Prostate gland (tissue), 2 donors: ENCODE data around the gene TBKBP1. TPM values are rescaled to one million over a fixed set of nuclear protein-coding genes. Genes with fewer than 3 reads are reported as not detected.

Experiments used
- DNase-seq: peaks from one replicate; pipeline ENCODE4 v3.0.0-alpha.2; 2019; ENCODE audit warnings: low spot score
- H3K27ac ChIP-seq, 2 donors: fragments of 200-600 bp; sonication (generic); 2 replicates each; pipeline ENCODE4 v1.5.1; 2017 to 2019
- H3K27me3 ChIP-seq: fragments of 200-600 bp; sonication (generic); replicated peaks from 2 replicates; pipeline ENCODE4 v1.5.1; 2019; ENCODE audit not compliant: insufficient read depth
- H3K36me3 ChIP-seq, 2 donors: fragments of 200-600 bp; sonication (generic); 1 replicate in 1 of 2; 2 replicates in 1 of 2; pipeline versions ENCODE4 v1.5.1 to v1.8.1; 2017 to 2019
- H3K4me1 ChIP-seq: fragments of 200-600 bp; sonication (generic); replicated peaks from 2 replicates; pipeline ENCODE4 v1.5.1; 2019
- H3K4me3 ChIP-seq, 2 donors: fragments of 200-600 bp; sonication (generic); 2 replicates each; pipeline ENCODE4 v1.5.1; 2017 to 2019
- H3K9me3 ChIP-seq: fragments of 200-600 bp; sonication (generic); 2 replicates; pipeline ENCODE4 v1.5.1; 2017
- CTCF ChIP-seq, 4 experiments: fragments of 200-600 bp in 2 of 4; fragments of 450-650 bp in 2 of 4; sonication (generic) in 2 of 4; IDR thresholded peaks; 1 replicate in 3 of 4; 2 replicates in 1 of 4; pipeline ENCODE4 v1.5.1; 2016 to 2019; ENCODE audit warnings: antibody characterized with exemption in 4 of 4, mild to moderate bottlenecking in 2 of 4, moderate library complexity in 2 of 4
- POLR2A ChIP-seq: fragments of 450-650 bp; IDR thresholded peaks from one replicate; pipeline ENCODE4 v1.6.1; 2016; ENCODE audit warnings: antibody characterized with exemption, mild to moderate bottlenecking
- POLR2AphosphoS5 ChIP-seq: sonication (generic); formaldehyde crosslinking; IDR thresholded peaks from one replicate; pipeline ENCODE4 v1.6.1; 2017; ENCODE audit warnings: antibody characterized with exemption
- WGBS: methylation state at CpG from one replicate; pipeline ENCODE4 v1.1.5; 2018; 5-methylcytosine and 5-hydroxymethylcytosine counted together
- intact Hi-C: fragments of 100-400 bp; cut with DNase I; formaldehyde crosslinking; loops from one replicate; pipeline ENCODE4 v1.14.2; 2022
- total RNA-seq, 2 donors: library from RNA; depleted of rRNA; stranded (reverse); fragments of >200 nt; gene quantifications; one replicate each; pipeline ENCODE4 v1.1.0, GENCODE V29; 2016

TBKBP1 gene
- total RNA-seq, 2 donors from 2014 or later = 9.5 to 15.3 TPM

DNA sequence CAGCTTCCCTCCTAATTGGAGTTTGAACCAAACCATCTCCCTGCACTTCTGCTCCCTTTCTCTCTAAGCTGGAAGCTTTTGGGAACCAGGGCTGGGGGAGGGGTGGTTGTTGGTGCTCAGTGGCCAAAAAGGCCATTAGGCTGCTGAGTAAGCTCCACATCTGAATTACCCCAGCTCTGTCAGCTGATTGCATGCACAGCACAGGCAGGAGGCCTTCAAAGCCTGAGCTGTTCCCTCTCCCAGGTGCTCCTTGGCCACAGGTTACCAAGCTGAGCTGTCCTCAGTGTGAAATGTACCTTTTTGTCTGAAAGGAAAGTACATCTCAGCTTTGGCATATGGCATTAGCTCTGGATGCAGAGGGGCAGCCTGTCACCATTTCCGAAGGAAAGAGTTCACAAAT, 6.2 kb upstream of the TBKBP1 start:
- no peak for DNase-seq
- TF ChIP-seq POLR2A (no peak), CTCF (IDR thresholded peaks at IDR 0.05) (no peak)
- no peak overlapping the region for H3K4me3 ChIP-seq
- intact Hi-C loops = no loop called here
- no peaks in the 10 kb centered on the region for H3K36me3 ChIP-seq
- H3K9me3 ChIP-seq = no peaks in the 10 kb centered on the region
- 88% methylated on average over 1 of the region's 1 CpG for WGBS
- H3K4me1 ChIP-seq = no peaks in the 10 kb centered on the region
- no peak overlapping the region for H3K27ac ChIP-seq
- H3K27me3 ChIP-seq = no peaks in the 10 kb centered on the region

GRCh38 chr17:47690121-47690520, 3.8 kb upstream of the TBKBP1 start:
- H3K9me3 ChIP-seq = no peaks in the 10 kb centered on the region
- no peaks in the 10 kb centered on the region for H3K36me3 ChIP-seq
- H3K27me3 ChIP-seq = no peaks in the 10 kb centered on the region
- intact Hi-C loops = loop anchor here (10.0 kb wide), 1 partner anchor 115 kb away; no protein-coding TSS in a partner anchor
- DNase-seq = no peak
- H3K4me3 ChIP-seq = no peak overlapping the region
- no peak overlapping the region for H3K27ac ChIP-seq
- 75% methylated on average over 3 of the region's 3 CpGs for WGBS
- H3K4me1 ChIP-seq = no peaks in the 10 kb centered on the region
- TF ChIP-seq POLR2AphosphoS5 (no peak), CTCF (IDR thresholded peaks at IDR 0.05) (no peak), POLR2A (no peak)

GRCh38 chr17:47692137-47692894, 1.6 kb upstream of the TBKBP1 start:
- DNase-seq = no peak
- WGBS = 60% methylated on average over 2 of the region's 2 CpGs
- Histone ChIP-seq H3K4me3 (no peak overlapping the region), H3K4me1 (no peaks in the 10 kb centered on the region), H3K9me3 (no peaks in the 10 kb centered on the region), H3K27ac (no peak overlapping the region), H3K27me3 (no peaks in the 10 kb centered on the region), H3K36me3 (no peaks in the 10 kb centered on the region)
- intact Hi-C loops = loop anchor here (10.0 kb wide), 1 partner anchor 112 kb away; no protein-coding TSS in a partner anchor
- TF ChIP-seq CTCF (IDR thresholded peaks at IDR 0.05) = no peak
- TF ChIP-seq POLR2AphosphoS5 = no peak
- no peak for TF ChIP-seq POLR2A

- TF ChIP-seq CTCF (IDR thresholded peaks at IDR 0.05) (no peak), POLR2A (no peak), POLR2AphosphoS5 (no peak)
- Histone ChIP-seq H3K36me3 (no peaks in the 10 kb centered on the region), H3K9me3 (no peaks in the 10 kb centered on the region), H3K27me3 (no peaks in the 10 kb centered on the region), H3K4me3 (peak overlapping the region; percentile 91 to 94), H3K4me1 (no peaks in the 10 kb centered on the region), H3K27ac (peak overlapping the region; percentile 84 to 87)
- intact Hi-C loops = loop anchor here (10.0 kb wide), 1 partner anchor 112 kb away; no protein-coding TSS in a partner anchor
- WGBS = 25% methylated on average over 10 of the region's 10 CpGs
- no peak for DNase-seq
Measured at GRCh38 chr17:47692895-47693730, 848 bp upstream of the TBKBP1 start.
